ENCODE data around the gene LPCAT1.
"Not testable (repeated sequence)": the region's sequence is repeated elsewhere in the genome, so short reads cannot be mapped to it uniquely, and the experiment has no call there.

The LPCAT1 gene

DNA sequence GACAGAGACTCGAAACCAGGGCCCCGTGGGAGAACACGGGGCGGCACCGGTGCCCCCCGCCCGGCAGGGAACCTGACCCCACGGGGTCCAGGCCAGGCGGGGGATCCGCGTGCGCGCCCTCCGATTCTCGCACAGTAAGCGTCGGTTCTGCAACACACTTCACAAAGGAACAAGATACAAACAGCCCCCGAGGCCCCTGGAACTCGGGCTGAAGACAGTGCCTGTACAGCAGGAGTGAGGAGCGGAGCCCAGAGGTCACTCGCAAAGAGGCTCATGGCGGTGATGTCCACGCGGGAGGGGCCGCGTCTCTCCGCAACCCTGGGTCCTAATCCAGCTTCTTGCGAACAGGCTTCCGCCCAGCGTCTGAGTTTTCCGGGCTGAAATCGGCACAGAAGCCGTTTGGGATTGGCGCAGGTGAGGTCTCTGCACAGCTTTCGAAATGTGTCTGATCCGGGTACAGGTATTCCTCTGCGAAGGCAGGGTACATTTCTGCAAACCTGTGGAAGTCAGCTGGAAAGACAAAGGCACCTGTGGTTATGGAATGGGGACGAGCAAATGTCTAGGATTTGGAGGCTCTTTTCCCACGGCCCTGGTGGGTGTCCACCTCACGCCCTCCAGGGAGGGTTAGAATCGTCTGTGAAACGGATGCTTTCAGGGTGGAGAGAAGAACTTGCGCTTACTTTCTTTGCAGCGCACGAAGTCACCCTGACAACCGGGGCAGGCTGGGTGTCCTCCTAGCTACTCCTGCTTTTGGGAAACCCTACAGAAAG lies 60.2 kb downstream of the LPCAT1 start:
- no peak overlapping the region for H3K4me3 ChIP-seq (ENCODE audit: low read length)
- TF ChIP-seq, protein P1, sequence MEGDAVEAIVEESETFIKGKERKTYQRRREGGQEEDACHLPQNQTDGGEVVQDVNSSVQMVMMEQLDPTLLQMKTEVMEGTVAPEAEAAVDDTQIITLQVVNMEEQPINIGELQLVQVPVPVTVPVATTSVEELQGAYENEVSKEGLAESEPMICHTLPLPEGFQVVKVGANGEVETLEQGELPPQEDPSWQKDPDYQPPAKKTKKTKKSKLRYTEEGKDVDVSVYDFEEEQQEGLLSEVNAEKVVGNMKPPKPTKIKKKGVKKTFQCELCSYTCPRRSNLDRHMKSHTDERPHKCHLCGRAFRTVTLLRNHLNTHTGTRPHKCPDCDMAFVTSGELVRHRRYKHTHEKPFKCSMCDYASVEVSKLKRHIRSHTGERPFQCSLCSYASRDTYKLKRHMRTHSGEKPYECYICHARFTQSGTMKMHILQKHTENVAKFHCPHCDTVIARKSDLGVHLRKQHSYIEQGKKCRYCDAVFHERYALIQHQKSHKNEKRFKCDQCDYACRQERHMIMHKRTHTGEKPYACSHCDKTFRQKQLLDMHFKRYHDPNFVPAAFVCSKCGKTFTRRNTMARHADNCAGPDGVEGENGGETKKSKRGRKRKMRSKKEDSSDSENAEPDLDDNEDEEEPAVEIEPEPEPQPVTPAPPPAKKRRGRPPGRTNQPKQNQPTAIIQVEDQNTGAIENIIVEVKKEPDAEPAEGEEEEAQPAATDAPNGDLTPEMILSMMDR (conservative IDR thresholded peaks at IDR 0.05; ENCODE audit: low read length) = no peak
- no peak for DNase-seq (ENCODE audit: low read depth)

DNA sequence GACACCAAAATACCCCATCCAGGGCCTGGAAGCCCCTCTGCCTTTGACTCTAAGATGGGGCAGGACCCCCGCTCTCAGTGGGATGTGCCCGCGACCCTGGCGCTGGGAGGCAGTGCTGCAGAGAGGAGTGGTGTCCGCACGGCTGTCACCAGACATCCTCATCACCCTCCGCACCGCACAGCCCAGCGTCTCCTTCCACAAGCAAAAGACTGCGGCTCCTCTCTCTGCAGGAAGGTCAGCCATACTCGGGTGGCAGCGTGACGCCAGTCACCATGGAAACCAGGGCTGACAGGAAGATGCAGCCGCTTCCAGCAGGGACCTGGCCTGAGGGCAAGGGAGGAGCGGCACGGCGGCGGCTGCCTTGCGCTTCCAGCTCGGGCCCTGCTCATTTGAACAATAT lies 61.4 kb downstream of the LPCAT1 start:
- no peak overlapping the region for H3K4me3 ChIP-seq (ENCODE audit: low read length)
- TF ChIP-seq, protein P1 (conservative IDR thresholded peaks at IDR 0.05; ENCODE audit: low read length) = no peak
- no peak for DNase-seq (ENCODE audit: low read depth)

DNA sequence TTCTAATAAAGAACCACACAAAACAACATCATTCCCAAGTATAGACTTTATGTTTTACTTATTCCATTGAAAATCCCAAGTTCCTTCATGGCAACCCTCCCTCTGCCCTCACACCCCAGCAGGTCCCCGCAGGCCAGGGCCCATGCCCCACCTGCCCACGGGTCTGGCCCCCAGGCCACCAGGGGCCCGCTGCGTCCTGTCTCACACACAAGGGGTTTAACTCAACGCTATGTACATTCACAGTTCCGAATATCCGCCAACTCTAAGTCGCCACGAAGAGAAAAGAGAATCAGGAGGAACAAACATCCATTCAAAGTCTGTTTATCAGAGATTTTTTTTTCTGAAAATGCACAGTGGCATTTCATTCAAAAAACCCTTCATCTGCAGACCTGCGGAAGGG lies 62.4 kb downstream of the LPCAT1 start:
- TF ChIP-seq, protein P1 (conservative IDR thresholded peaks at IDR 0.05; ENCODE audit: low read length) = no peak
- H3K4me3 ChIP-seq (ENCODE audit: low read length) = no peak overlapping the region
- DNase-seq (ENCODE audit: low read depth) = no peak

DNA sequence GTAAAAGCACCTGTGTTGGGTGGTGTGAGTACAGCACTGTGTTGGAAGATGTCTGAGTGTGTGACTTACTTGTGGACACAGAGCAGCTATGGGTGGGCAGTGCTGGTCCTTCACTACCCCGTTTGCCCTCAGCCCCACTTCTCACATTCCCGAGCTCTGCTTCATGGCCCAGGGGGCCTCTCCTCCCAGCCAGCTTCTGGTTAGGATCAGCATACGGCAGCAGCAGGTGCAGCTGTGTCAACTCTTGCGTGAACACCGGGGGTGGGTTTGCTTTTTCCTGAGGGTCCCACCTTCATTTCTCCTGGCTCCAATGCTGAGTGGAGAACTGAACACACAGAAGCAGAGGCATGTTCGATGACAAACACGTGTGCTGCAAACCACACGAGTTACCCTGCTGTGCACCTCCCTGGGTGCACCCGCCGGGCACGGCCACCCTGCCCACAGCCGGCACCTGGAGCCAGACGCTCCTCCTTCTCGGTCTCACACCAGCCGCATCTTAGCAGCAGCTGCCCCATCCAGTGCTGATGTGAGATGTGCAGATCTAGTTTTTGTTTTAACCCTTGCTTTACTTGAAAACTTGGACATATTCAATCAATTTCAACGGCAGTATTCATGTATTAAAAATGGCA lies 63.6 kb downstream of the LPCAT1 start:
- H3K4me3 ChIP-seq (ENCODE audit: low read length) = no peak overlapping the region
- TF ChIP-seq, protein P1 (conservative IDR thresholded peaks at IDR 0.05; ENCODE audit: low read length) = no peak
- DNase-seq (ENCODE audit: low read depth) = no peak

DNA sequence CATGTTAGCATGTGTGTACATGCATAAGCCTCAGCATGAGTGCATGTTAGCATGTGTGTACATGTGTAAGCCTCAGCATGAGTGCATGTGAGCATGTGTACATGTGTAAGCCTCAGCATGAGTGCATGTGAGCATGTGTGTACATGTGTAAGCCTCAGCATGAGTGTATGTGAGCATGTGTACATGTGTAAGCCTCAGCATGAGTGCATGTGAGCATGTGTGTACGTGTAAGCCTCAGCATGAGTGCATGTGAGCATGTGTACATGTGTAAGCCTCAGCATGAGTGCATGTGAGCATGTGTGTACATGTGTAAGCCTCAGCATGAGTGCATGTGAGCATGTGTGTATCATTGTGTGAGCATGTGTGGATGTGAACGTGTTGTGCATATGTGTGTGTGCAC lies 64.3 kb downstream of the LPCAT1 start:
- H3K4me3 ChIP-seq (ENCODE audit: low read length); DNase-seq (ENCODE audit: low read depth): not testable (repeated sequence)

DNA sequence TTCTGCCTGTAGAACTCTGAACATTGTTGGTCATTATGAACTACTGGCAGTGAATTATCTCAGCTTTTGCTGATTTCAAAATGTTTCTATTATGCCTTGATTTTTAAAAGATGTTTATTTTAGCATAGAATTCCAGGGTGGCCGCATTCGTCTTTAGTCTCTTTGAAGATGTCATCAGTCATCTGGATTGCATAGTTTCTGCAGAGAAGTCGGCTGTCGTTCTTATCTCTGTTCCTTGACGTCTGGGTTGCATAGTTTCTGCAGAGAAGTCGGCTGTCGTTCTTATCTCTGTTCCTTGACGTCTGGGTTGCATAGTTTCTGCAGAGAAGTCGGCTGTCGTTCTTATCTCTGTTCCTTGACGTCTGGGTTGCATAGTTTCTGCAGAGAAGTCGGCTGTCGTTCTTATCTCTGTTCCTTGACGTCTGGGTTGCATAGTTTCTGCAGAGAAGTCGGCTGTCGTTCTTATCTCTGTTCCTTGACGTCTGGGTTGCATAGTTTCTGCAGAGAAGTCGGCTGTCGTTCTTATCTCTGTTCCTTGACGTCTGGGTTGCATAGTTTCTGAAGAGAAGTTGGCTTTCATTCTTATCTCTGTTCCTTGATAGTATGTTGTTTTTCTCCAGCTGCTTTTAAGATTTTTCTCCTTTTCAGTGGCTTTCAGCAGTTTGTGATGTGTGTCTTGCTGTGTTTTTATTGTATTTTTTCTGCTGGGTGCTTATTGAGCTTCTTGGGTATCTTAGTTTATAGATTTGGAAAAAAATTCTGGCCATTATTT lies 67.5 kb downstream of the LPCAT1 start:
- H3K4me3 ChIP-seq (ENCODE audit: low read length); DNase-seq (ENCODE audit: low read depth): not testable (repeated sequence)

DNA sequence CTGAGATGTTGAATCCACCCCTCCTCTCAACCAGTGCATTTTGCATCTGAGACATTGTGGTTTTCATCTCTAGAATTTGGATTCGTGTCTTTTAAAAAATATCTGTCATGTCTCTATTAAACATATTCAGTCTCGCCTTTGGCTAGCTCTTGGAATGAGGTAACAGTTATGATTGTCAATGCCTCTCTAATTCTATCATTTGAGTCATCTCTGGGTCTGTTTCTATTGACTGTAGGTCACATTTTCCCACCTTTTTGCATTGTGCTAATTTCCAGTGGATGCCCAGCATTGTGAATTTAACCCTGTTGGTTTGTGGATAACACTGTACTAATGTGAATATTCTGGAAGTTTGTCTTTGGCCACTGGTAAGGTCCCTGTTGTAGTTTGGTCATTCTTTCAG lies 70.1 kb downstream of the LPCAT1 start:
- TF ChIP-seq, protein P1 (conservative IDR thresholded peaks at IDR 0.05; ENCODE audit: low read length) = no peak
- no peak overlapping the region for H3K4me3 ChIP-seq (ENCODE audit: low read length)
- DNase-seq (ENCODE audit: low read depth) = no peak
